ENCODE data around the gene TMEM19. TPM values are rescaled to one million over a fixed set of nuclear protein-coding genes. Genes with fewer than 3 reads are reported as not detected.

TMEM19 gene
- total RNA-seq, 4 donors from 2014 or later = 9.6 to 24.2 (median 16.6) TPM

- Histone ChIP-seq H3K9me3 (no peaks in the 10 kb centered on the region), H3K27ac (replicated peaks in 1 of 4) (no peak overlapping the region), H3K4me3 (no peak overlapping the region), H3K36me3 (peaks cover 9 to 55% (median 39%) of the 10 kb centered on the region in 4 donors), H3K27me3 (no peaks in the 10 kb centered on the region), H3K4me1 (peaks cover 3 to 13% (median 7%) of the 10 kb centered on the region in 4 donors)
- TF ChIP-seq CTCF (IDR thresholded peaks at IDR 0.05) = no peak
- no peak for TF ChIP-seq POLR2A (IDR thresholded peaks at IDR 0.05; ENCODE audit: low read depth)
- no peak for TF ChIP-seq EP300 (IDR thresholded peaks at IDR 0.05)
- TF ChIP-seq POLR2AphosphoS5 (IDR thresholded peaks at IDR 0.05) = no peak
- WGBS = 90% methylated on average over 4 of the region's 4 CpGs
- intact Hi-C loops (cut with DNase I) = no loop called here
- no peak for DNase-seq (ENCODE audit: extremely low spot score)
Measured at GRCh38 chr12:71648537-71648936, 37.3 kb upstream of the TMEM19 start.

DNA sequence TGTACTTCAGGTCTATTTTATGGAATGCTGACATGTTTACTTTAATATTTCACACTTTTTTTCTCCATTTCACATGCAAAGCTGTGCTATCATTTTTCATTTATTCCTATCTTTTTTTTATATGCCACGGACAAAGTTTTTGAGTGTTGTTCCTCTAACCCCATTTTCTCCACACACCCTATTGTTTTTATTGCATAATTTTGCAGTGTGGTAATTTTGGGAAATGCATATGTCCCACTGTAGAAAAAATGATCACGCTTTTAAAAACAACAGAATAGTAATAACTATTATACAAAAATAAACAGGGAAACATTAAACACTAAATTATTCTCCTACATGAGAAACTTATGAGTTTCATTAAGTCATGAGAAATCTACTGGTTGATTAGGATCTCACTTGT is 36.5 kb upstream of the TMEM19 start:
- TF ChIP-seq POLR2A (IDR thresholded peaks at IDR 0.05; ENCODE audit: low read depth) = no peak
- TF ChIP-seq CTCF (IDR thresholded peaks at IDR 0.05) = no peak
- TF ChIP-seq EP300 (IDR thresholded peaks at IDR 0.05) = no peak
- no peak for TF ChIP-seq POLR2AphosphoS5 (IDR thresholded peaks at IDR 0.05)
- Histone ChIP-seq H3K4me3 (no peak overlapping the region), H3K27ac (replicated peaks in 1 of 4) (no peak overlapping the region), H3K27me3 (no peaks in the 10 kb centered on the region), H3K4me1 (peaks cover 3 to 13% (median 7%) of the 10 kb centered on the region in 4 donors), H3K36me3 (peaks cover 7 to 55% (median 35%) of the 10 kb centered on the region in 4 donors), H3K9me3 (no peaks in the 10 kb centered on the region)
- DNase-seq (ENCODE audit: extremely low spot score) = no peak
- 79% methylated on average over 2 of the region's 2 CpGs for WGBS
- intact Hi-C loops (cut with DNase I) = no loop called here

GRCh38 chr12:71652656-71653055 is 33.2 kb upstream of the TMEM19 start:
- WGBS = 91% methylated on average over 1 of the region's 1 CpG
- intact Hi-C loops (cut with DNase I) = no loop called here
- Histone ChIP-seq H3K9me3 (no peaks in the 10 kb centered on the region), H3K36me3 (peaks cover 0 to 47% (median 26%) of the 10 kb centered on the region in 4 donors), H3K27me3 (no peaks in the 10 kb centered on the region), H3K27ac (replicated peaks in 1 of 4) (no peak overlapping the region), H3K4me1 (peaks cover 0 to 30% (median 19%) of the 10 kb centered on the region in 4 donors), H3K4me3 (no peak overlapping the region)
- TF ChIP-seq POLR2AphosphoS5 (IDR thresholded peaks at IDR 0.05) (no peak), CTCF (IDR thresholded peaks at IDR 0.05) (no peak), POLR2A (IDR thresholded peaks at IDR 0.05; ENCODE audit: low read depth) (no peak), EP300 (IDR thresholded peaks at IDR 0.05) (no peak)
- DNase-seq (ENCODE audit: extremely low spot score) = no peak

GRCh38 chr12:71653137-71653536 is 32.7 kb upstream of the TMEM19 start:
- H3K4me3 ChIP-seq = no peak overlapping the region
- no peaks in the 10 kb centered on the region for H3K9me3 ChIP-seq
- 96% methylated on average over 2 of the region's 2 CpGs for WGBS
- DNase-seq (ENCODE audit: extremely low spot score) = no peak
- H3K27ac ChIP-seq (replicated peaks in 1 of 4) = no peak overlapping the region
- TF ChIP-seq POLR2AphosphoS5 (IDR thresholded peaks at IDR 0.05) (no peak), CTCF (IDR thresholded peaks at IDR 0.05) (no peak), POLR2A (IDR thresholded peaks at IDR 0.05; ENCODE audit: low read depth) (no peak), EP300 (IDR thresholded peaks at IDR 0.05) (no peak)
- H3K27me3 ChIP-seq = no peaks in the 10 kb centered on the region
- peaks cover 5 to 52% (median 29%) of the 10 kb centered on the region in 4 donors for H3K36me3 ChIP-seq
- intact Hi-C loops (cut with DNase I) = no loop called here
- H3K4me1 ChIP-seq = peaks cover 0 to 30% (median 19%) of the 10 kb centered on the region in 4 donors

DNA sequence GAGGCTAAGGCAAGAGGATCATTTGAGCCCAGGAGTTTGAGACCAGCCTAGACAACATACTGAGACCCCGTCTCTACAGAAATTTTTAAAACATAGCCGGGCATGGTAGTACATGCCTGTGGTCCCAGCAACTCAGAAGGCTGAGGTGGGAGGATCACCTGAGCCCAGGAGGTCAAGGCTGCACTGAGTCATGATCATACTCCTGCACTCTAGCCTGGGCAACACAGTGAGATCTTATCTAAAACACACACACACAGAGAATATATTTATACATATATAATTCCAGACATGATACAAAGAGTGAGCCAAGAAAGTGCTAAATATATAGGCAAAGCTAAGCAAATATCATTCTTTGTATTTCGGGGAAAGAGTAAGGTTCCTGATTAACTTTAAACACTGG is 31.7 kb upstream of the TMEM19 start:
- DNase-seq (ENCODE audit: extremely low spot score) = no peak
- no peak overlapping the region for H3K27ac ChIP-seq (replicated peaks in 1 of 4)
- H3K9me3 ChIP-seq = no peaks in the 10 kb centered on the region
- H3K4me3 ChIP-seq = no peak overlapping the region
- TF ChIP-seq POLR2AphosphoS5 (IDR thresholded peaks at IDR 0.05) (no peak), POLR2A (IDR thresholded peaks at IDR 0.05; ENCODE audit: low read depth) (no peak), CTCF (IDR thresholded peaks at IDR 0.05) (no peak), EP300 (IDR thresholded peaks at IDR 0.05) (no peak)
- peaks cover 0 to 28% (median 19%) of the 10 kb centered on the region in 4 donors for H3K4me1 ChIP-seq
- intact Hi-C loops (cut with DNase I) = no loop called here
- peaks cover 10 to 62% (median 40%) of the 10 kb centered on the region in 4 donors for H3K36me3 ChIP-seq
- H3K27me3 ChIP-seq = no peaks in the 10 kb centered on the region
- 93% methylated on average over 3 of the region's 3 CpGs for WGBS
